GM12878 (cell line): Measurements from ENCODE around the gene ZG16B. TPM values are rescaled to one million over a fixed set of nuclear protein-coding genes. Genes with fewer than 3 reads are reported as not detected.

Experiments used
- ATAC-seq: fragments of 200-7000 bp; cut with Tn5 transposase; 3 replicates; pipeline ENCODE4 v1.9.1; 2020; ENCODE audit warnings: mild to moderate bottlenecking, moderate library complexity
- BruUV-seq: library from RNA; stranded (reverse); fragments of 400-500 nt; replicated peaks from 2 replicates; lab custom pipeline; 2021; lab: Mats Ljungman, UMichigan
- CTCF ChIA-PET: fragments of 300-600 bp; sonication (Branson Sonifier 250); formaldehyde crosslinking; extraction: SDS; loops from one replicate; lab custom pipeline; 2021; ENCODE audit warnings: inconsistent platforms; lab: Yijun Ruan, JAX
- POLR2A ChIA-PET: fragments of 350-600 bp; formaldehyde crosslinking; extraction: SDS; loops from one replicate; lab custom pipeline; 2021; ENCODE audit warnings: inconsistent platforms; lab: Charles Lee
- RAD21 ChIA-PET: fragments of 300-600 bp; sonication (Branson Sonifier 250); formaldehyde crosslinking; loops from one replicate; lab custom pipeline; 2023; ENCODE audit warnings: antibody characterized with exemption; ENCODE audit not compliant: unreplicated experiment; lab: Charles Lee
- SMC1A ChIA-PET: fragments of 300-600 bp; sonication (Branson Sonifier 250); formaldehyde crosslinking; loops from one replicate; lab custom pipeline; 2023; ENCODE audit not compliant: unreplicated experiment, uncharacterized antibody; lab: Charles Lee
- DNase-seq: peaks from one replicate; pipeline ENCODE4 v3.0.0-alpha.2; 2011; ENCODE audit warnings: low read depth, low spot score
- FAIRE-seq: peaks from 3 replicates; lab custom pipeline; 2011; peaks lifted over from hg19 to GRCh38; lab: Jason Lieb, UNC
- H2AFZ ChIP-seq: 2 replicates; pipeline ENCODE4 v1.6.0; 2011; ENCODE audit warnings: low read depth, low read length, control low read depth; ENCODE audit not compliant: control insufficient read depth
- H3K27ac ChIP-seq: 2 replicates; pipeline ENCODE4 v1.5.1; 2011; ENCODE audit warnings: control low read depth; ENCODE audit not compliant: control insufficient read depth, insufficient read depth
- H3K27me3 ChIP-seq, 2 experiments: replicated peaks in 1 of 2; 2 replicates each; pipeline versions ENCODE4 v1.6.0 to v1.6.1; 2011; ENCODE audit warnings: low read length in 1 of 2; ENCODE audit not compliant: control insufficient read depth in 2 of 2, insufficient read depth in 2 of 2
- H3K36me3 ChIP-seq, 2 experiments: 2 replicates each; pipeline ENCODE4 v1.5.1; 2011; ENCODE audit warnings: low read length in 1 of 2; ENCODE audit not compliant: control insufficient read depth in 2 of 2, insufficient read depth in 2 of 2
- H3K4me1 ChIP-seq: 2 replicates; pipeline ENCODE4 v1.6.1; 2011; ENCODE audit warnings: mild to moderate bottlenecking, low read length, moderate library complexity, mixed read lengths; ENCODE audit not compliant: control insufficient read depth, insufficient read depth
- H3K4me2 ChIP-seq: 2 replicates; pipeline ENCODE4 v1.6.0; 2011; ENCODE audit warnings: control low read depth; ENCODE audit not compliant: control insufficient read depth, insufficient read depth
- H3K4me3 ChIP-seq: fragments of 200-600 bp; sonication (generic); 2 replicates; pipeline ENCODE4 v1.5.1; 2016
- H3K79me2 ChIP-seq: 2 replicates; pipeline ENCODE4 v1.6.0; 2011; ENCODE audit warnings: low read length; ENCODE audit not compliant: control insufficient read depth, insufficient read depth
- H3K9ac ChIP-seq: 2 replicates; pipeline ENCODE4 v1.8.0; 2011; ENCODE audit warnings: low read length, control low read depth, mixed read lengths; ENCODE audit not compliant: control insufficient read depth, insufficient read depth
- H3K9me3 ChIP-seq: replicated peaks from 3 replicates; pipeline ENCODE4 v1.5.1; 2011; ENCODE audit warnings: mild to moderate bottlenecking, low read length; ENCODE audit not compliant: control insufficient read depth, insufficient read depth
- H4K20me1 ChIP-seq: 2 replicates; pipeline ENCODE4 v1.6.0; 2011; ENCODE audit not compliant: control insufficient read depth, insufficient read depth
- CREB1 ChIP-seq: IDR thresholded peaks from 2 replicates; pipeline ENCODE4 v1.6.1; 2012; ENCODE audit warnings: low read depth, mild to moderate bottlenecking, inconsistent platforms
- IKZF1 ChIP-seq: fragments of 450-650 bp; conservative IDR thresholded peaks from 2 replicates; pipeline ENCODE4 v1.6.1; 2017; ENCODE audit warnings: antibody characterized with exemption, mild to moderate bottlenecking
- KAT2A ChIP-seq: conservative IDR thresholded peaks from 2 replicates; pipeline ENCODE4 v1.6.1; 2011; ENCODE audit warnings: low read depth, low read length; ENCODE audit not compliant: control insufficient read depth
- KLF5 ChIP-seq: fragments of 450-650 bp; IDR thresholded peaks from 2 replicates; pipeline ENCODE4 v1.6.1; 2014; ENCODE audit warnings: mild to moderate bottlenecking; ENCODE audit not compliant: partially characterized antibody
- MEF2B ChIP-seq: fragments of 450-650 bp; IDR thresholded peaks from 2 replicates; pipeline ENCODE4 v1.6.1; 2018; ENCODE audit warnings: mild to moderate bottlenecking, moderate library complexity; ENCODE audit not compliant: partially characterized antibody, poor library complexity, severe bottlenecking
- MTA2 ChIP-seq: fragments of 450-650 bp; IDR thresholded peaks from 2 replicates; pipeline ENCODE4 v1.6.1; 2016; ENCODE audit warnings: low read depth, mild to moderate bottlenecking, moderate library complexity
- MYC ChIP-seq: IDR thresholded peaks from 2 replicates; pipeline ENCODE4 v1.6.1; 2011; ENCODE audit warnings: mild to moderate bottlenecking, low read length, moderate library complexity, inconsistent platforms; ENCODE audit not compliant: insufficient read depth, insufficient replicate concordance, insufficient read length, severe bottlenecking
- RAD21 ChIP-seq: IDR thresholded peaks from 2 replicates; pipeline ENCODE4 v1.6.1; 2011; ENCODE audit warnings: mild to moderate bottlenecking, low read depth, low read length, moderate library complexity; ENCODE audit not compliant: insufficient read depth
- SRF ChIP-seq, 2 experiments: IDR thresholded peaks; 2 replicates each; pipeline ENCODE4 v1.6.1; 2011; ENCODE audit warnings: low read depth in 2 of 2, low read length in 2 of 2, mild to moderate bottlenecking in 1 of 2, moderate library complexity in 1 of 2
- TCF12 ChIP-seq: IDR thresholded peaks from 2 replicates; pipeline ENCODE4 v1.6.1; 2011; ENCODE audit warnings: low read depth, mild to moderate bottlenecking, low read length
- YY1 ChIP-seq: IDR thresholded peaks from 2 replicates; pipeline ENCODE4 v1.6.1; 2011; ENCODE audit warnings: low read depth, mild to moderate bottlenecking, low read length
- ZNF207 ChIP-seq: fragments of 450-650 bp; IDR thresholded peaks from 2 replicates; pipeline ENCODE4 v1.6.1; 2014; ENCODE audit warnings: antibody characterized with exemption, mild to moderate bottlenecking, borderline replicate concordance
- WGBS: methylation state at CpG from one replicate; pipeline ENCODE4 v1.1.6; 2016; ENCODE audit warnings: low lambda C conversion rate; ENCODE audit not compliant: insufficient replicate concordance, insufficient coverage; ENCODE audit errors: missing lambda C conversion rate; 5-methylcytosine and 5-hydroxymethylcytosine counted together
- in situ Hi-C: fragments of 300-500 bp; cut with MboI; formaldehyde crosslinking; loops from 9 replicates; pipeline ENCODE4 v1.14.3; 2018; ENCODE audit warnings: mixed read lengths
- intact Hi-C: fragments of 100-400 bp; cut with micrococcal nuclease; formaldehyde crosslinking; loops from one replicate; pipeline ENCODE4 v1.14.2; 2022; ENCODE audit not compliant: unreplicated experiment
- polyA plus RNA-seq, 11 experiments: library from polyadenylated mRNA; depleted of rRNA in 4 of 11; unstranded in 6 of 11; stranded (reverse) in 5 of 11; fragments of >200 nt; fragmentation: Nextera tagmentation in 4 of 11; fragmentation: Illumina TruSeq in 1 of 11; extraction: Ambion mirVana in 4 of 11; extraction: Trizol in 1 of 11; gene quantifications; 1 replicate in 1 of 11; 2 replicates in 10 of 11; pipeline versions ENCODE4 v1.2.1 to v1.2.3, GENCODE V29; 2011 to 2016; ENCODE audit warnings: inconsistent platforms in 2 of 11, missing spikeins in 2 of 11, low read depth in 1 of 11
- total RNA-seq, 4 experiments: library from RNA; depleted of rRNA in 3 of 4; stranded (reverse); fragments of >200 nt in 3 of 4; fragmentation: Illumina TruSeq in 1 of 4; extraction: Trizol in 1 of 4; gene quantifications; 2 replicates each; pipeline versions ENCODE4 v1.2.1 to v1.2.3, GENCODE V29; 2013 to 2021
- TF ChIP-seq, protein P1 (sequence below): fragments of 150-350 bp; IDR thresholded peaks from 2 replicates; pipeline ENCODE4 v1.6.1; 2016; ENCODE audit warnings: low read depth, low read length
- TF ChIP-seq, protein P2 (sequence below): IDR thresholded peaks from 2 replicates; pipeline ENCODE4 v1.6.1; 2011; ENCODE audit warnings: borderline replicate concordance, low read depth, mild to moderate bottlenecking, moderate library complexity, mixed read lengths, low read length; ENCODE audit not compliant: insufficient read depth; ENCODE audit errors: extremely low read length

The ZG16B gene
- total and polyA plus RNA-seq, 10 of the 15 experiments (the other 5 are each of a cell fraction or from before 2014, with no cell fraction given), result 1.00 to 11.6 (median 5.8) TPM

DNA sequence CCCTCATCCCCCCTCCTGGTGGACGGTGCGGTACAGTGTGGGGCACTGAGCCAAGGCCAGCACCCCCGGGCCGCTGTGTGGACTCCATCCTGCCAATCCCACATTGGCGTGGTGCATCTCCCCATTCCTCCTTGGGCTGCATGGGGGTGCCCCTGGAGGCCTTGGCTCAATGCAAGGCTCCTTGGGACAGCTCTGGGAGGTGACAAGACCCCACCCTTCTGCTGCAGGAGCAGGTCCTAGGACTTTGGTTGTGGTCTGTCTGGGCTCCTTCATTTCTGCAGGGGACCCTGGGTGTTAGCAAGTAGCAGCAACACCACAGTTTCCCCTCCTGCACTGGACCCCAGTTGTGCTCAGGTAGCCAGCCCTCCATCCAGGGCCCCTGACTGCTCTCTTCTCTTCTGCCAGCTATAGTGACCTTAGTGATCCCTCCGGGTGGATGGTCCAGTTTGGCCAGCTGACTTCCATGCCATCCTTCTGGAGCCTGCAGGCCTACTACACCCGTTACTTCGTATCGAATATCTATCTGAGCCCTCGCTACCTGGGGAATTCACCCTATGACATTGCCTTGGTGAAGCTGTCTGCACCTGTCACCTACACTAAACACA, 11.7 kb upstream of the ZG16B start (continued):
- TF ChIP-seq, protein P1, sequence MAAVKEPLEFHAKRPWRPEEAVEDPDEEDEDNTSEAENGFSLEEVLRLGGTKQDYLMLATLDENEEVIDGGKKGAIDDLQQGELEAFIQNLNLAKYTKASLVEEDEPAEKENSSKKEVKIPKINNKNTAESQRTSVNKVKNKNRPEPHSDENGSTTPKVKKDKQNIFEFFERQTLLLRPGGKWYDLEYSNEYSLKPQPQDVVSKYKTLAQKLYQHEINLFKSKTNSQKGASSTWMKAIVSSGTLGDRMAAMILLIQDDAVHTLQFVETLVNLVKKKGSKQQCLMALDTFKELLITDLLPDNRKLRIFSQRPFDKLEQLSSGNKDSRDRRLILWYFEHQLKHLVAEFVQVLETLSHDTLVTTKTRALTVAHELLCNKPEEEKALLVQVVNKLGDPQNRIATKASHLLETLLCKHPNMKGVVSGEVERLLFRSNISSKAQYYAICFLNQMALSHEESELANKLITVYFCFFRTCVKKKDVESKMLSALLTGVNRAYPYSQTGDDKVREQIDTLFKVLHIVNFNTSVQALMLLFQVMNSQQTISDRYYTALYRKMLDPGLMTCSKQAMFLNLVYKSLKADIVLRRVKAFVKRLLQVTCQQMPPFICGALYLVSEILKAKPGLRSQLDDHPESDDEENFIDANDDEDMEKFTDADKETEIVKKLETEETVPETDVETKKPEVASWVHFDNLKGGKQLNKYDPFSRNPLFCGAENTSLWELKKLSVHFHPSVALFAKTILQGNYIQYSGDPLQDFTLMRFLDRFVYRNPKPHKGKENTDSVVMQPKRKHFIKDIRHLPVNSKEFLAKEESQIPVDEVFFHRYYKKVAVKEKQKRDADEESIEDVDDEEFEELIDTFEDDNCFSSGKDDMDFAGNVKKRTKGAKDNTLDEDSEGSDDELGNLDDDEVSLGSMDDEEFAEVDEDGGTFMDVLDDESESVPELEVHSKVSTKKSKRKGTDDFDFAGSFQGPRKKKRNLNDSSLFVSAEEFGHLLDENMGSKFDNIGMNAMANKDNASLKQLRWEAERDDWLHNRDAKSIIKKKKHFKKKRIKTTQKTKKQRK, result no peak
- TF ChIP-seq KAT2A, result no peak
- no peak for TF ChIP-seq MYC

DNA sequence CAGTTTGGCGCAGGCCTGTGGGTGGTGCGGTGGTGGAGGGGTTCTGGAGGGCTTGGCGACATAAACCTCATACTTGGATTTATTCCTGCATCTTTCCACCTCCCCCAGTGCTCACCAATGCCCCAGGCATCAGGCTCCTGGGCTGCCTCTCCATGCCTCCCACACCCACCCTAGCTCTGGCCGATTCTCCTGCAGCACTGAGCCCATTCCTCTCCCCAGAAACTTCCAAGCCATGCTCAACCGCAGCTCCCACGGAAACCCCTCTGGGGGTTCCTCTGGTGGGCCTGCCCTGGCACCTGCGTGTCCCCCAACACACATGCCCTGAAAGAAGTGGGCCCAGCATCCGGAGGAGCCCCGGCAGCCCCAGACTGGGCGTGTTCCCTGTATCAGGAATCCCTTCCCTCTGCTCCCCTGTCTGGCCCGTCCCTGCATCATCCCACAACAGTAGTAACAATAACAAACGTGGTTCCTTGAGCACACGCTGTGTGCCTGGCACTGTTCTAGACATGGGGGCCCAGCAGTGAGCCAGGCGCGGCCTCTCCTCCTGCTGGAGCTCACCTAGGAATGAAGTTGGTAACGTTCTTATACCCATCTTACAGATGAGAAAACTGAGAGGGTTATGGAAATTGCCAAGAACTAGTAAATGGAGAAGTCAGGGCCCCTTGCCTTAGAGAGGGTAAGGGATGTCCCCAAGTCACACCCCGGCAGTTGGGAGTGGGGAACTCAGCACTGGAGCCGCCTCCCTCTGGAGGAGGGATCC, 10.7 kb upstream of the ZG16B start:
- ChIA-PET SMC1A (no interaction called here), RAD21 (no interaction called here), POLR2A (no interaction called here), CTCF (no interaction called here)
- Histone ChIP-seq H4K20me1 (no peaks in the 10 kb centered on the region), H3K79me2 (peaks cover 7% of the 10 kb centered on the region), H3K9me3 (no peaks in the 10 kb centered on the region), H3K36me3 (no peaks in the 10 kb centered on the region), H3K4me2 (no peak overlapping the region), H3K4me3 (no peak overlapping the region), H3K9ac (no peak overlapping the region), H3K27ac (no peak overlapping the region), H3K27me3 (peaks cover 0 to 1% of the 10 kb centered on the region in 2 experiments; a peak in 1 of 4 replicates), H3K4me1 (no peaks in the 10 kb centered on the region), H2AFZ (no peak overlapping the region)
- FAIRE-seq (no peak), ATAC-seq (no peak), DNase-seq (no peak)
- no peak for TF ChIP-seq TCF12
- TF ChIP-seq, protein P2, sequence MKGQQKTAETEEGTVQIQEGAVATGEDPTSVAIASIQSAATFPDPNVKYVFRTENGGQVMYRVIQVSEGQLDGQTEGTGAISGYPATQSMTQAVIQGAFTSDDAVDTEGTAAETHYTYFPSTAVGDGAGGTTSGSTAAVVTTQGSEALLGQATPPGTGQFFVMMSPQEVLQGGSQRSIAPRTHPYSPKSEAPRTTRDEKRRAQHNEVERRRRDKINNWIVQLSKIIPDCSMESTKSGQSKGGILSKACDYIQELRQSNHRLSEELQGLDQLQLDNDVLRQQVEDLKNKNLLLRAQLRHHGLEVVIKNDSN, result no peak
- TF ChIP-seq SRF (IDR thresholded peaks at IDR 0.05; ENCODE audit: low read depth in 2 of 2, low read length in 2 of 2), result no peak
- TF ChIP-seq MTA2, result no peak
- TF ChIP-seq CREB1, result no peak
- no peak for TF ChIP-seq KLF5
- TF ChIP-seq ZNF207, result no peak
- TF ChIP-seq YY1, result no peak
- TF ChIP-seq IKZF1, result no peak
- TF ChIP-seq MEF2B, result no peak
- TF ChIP-seq RAD21, result no peak
- intact Hi-C loops (no loop called here), in situ Hi-C loops (no loop called here)
- no TSS peak for BruUV-seq
- 60% methylated on average over 18 of the region's 18 CpGs for WGBS
